Upper lobe of left lung (tissue), 4 donors: ENCODE measurements around the gene OR4K2.

Source experiments
- CTCF ChIP-seq, 6 experiments: fragments of 450-650 bp in 4 of 6; fragments of 200-600 bp in 2 of 6; sonication (generic) in 2 of 6; IDR thresholded peaks; one replicate each; pipeline ENCODE4 v1.5.1; 2016 to 2019; ENCODE audit warnings: antibody characterized with exemption in 6 of 6
- EP300 ChIP-seq, 4 donors: sonication (generic); formaldehyde crosslinking; IDR thresholded peaks; one replicate each; pipeline ENCODE4 v1.5.1; 2017; ENCODE audit warnings: antibody characterized with exemption in 4 of 4, control low read depth in 2 of 4
- POLR2A ChIP-seq, 4 donors: fragments of 450-650 bp; IDR thresholded peaks; one replicate each; pipeline ENCODE4 v1.5.1; 2016 to 2017; ENCODE audit warnings: antibody characterized with exemption in 4 of 4, mild to moderate bottlenecking in 2 of 4

GRCh38 chr14:19920021-19920657, 45.2 kb downstream of the OR4K2 start, which contains the start of gene OR4K5:
- TF ChIP-seq CTCF (IDR thresholded peaks at IDR 0.05) (no peak), POLR2A (IDR thresholded peaks at IDR 0.05) (no peak), EP300 (IDR thresholded peaks at IDR 0.05) (no peak)
